Measurements from ENCODE around the gene GNGT2. TPM values are rescaled to one million over a fixed set of nuclear protein-coding genes. Genes with fewer than 3 reads are reported as not detected.

Gene GNGT2
- total RNA-seq, 2 experiments from 2014 or later, result 23.2 to 29.0 TPM

DNA sequence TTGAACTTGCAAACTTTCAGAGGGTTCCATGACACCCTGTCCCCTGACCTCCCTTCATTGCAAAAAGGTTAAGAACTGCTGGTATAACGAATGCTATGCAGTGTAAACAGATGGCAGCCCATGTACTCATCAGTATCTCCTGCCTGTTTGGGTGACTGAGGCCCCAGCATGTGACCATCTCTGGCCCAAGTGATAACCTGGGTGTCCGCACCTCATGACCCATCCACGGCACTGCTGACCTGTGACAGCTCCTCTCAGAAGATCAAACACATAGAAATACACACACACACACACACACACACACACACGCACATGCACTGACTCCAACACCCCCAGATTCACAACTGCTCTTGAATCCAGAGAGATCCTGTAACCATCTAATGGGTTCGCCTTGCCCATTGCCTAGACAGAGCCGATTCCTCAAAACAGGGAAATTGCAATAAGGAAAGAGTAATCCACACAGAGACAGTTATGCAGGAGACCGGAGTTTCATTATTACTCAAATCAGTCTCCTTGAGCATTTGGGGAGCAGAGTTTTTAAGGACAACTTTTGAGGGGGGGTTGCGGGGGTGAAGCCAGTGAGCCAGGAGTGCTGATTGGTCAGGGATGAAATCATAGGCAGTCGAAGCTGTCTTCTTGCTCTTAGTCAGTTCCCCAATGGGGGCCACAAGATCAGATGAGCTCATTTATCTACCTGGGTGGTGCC lies 31.5 kb upstream of the GNGT2 start:
- Mint-ChIP-seq H3K9me3 (no peaks in the 10 kb centered on the region), H3K36me3 (no peaks in the 10 kb centered on the region), H3K4me3 (no peak overlapping the region), H3K27ac (no peak overlapping the region), H3K27me3 (no peaks in the 10 kb centered on the region), H3K4me1 (ENCODE audit: low read depth) (no peaks in the 10 kb centered on the region)
- DNase-seq, result no peak
- ChIA-PET POLR2A (no interaction called here), CTCF (interaction anchor here (1.8 kb wide), 1 partner anchor 62 kb away, joined by 7 read pairs; no protein-coding TSS in a partner anchor)
- intact Hi-C loops (cut with micrococcal nuclease), result no loop called here

GRCh38 chr17:49241040-49241439 lies 30.7 kb upstream of the GNGT2 start:
- Mint-ChIP-seq H3K27ac (no peak overlapping the region), H3K4me3 (no peak overlapping the region), H3K4me1 (ENCODE audit: low read depth) (no peaks in the 10 kb centered on the region), H3K27me3 (no peaks in the 10 kb centered on the region), H3K9me3 (no peaks in the 10 kb centered on the region), H3K36me3 (no peaks in the 10 kb centered on the region)
- ChIA-PET POLR2A (no interaction called here), CTCF (interaction anchor here (1.8 to 2.6 kb wide), 2 partner anchors 14 to 61 kb away, joined by 7 to 22 read pairs; no protein-coding TSS in a partner anchor)
- no peak for DNase-seq
- intact Hi-C loops (cut with micrococcal nuclease), result no loop called here

DNA sequence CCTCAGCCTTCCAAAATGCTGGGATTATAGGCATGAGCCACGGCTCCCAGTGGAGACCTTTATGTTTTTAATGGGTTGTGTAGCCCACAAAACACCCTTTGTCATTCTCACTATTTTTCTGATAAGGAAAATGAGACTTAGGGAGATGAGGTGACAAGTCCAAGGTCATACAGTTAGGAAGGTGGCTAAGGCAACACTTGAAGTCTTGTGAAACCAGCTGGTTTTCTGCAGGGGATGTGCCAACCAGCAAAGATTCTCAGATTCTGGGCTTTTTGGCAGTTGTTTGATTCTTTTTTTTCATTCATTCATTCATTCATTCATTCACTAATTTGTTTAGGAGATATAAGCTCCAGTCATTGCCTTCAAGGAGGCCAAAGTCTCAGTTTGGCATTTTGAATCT lies 30.2 kb upstream of the GNGT2 start:
- CTCF ChIA-PET, result interaction anchor here (1.5 to 2.6 kb wide), 2 partner anchors 13 to 16 kb away, joined by 3 to 22 read pairs; no protein-coding TSS in a partner anchor

GRCh38 chr17:49239963-49240362 lies 29.6 kb upstream of the GNGT2 start:
- no peaks in the 10 kb centered on the region for H3K27me3 Mint-ChIP-seq
- POLR2A ChIA-PET, result no interaction called here

More for the DNA sequence above, 30.2 kb upstream of the GNGT2 start:
- Mint-ChIP-seq H3K27me3 (no peaks in the 10 kb centered on the region), H3K4me3 (no peak overlapping the region), H3K27ac (no peak overlapping the region), H3K4me1 (ENCODE audit: low read depth) (no peaks in the 10 kb centered on the region), H3K36me3 (no peaks in the 10 kb centered on the region), H3K9me3 (no peaks in the 10 kb centered on the region)
- POLR2A ChIA-PET, result no interaction called here
- intact Hi-C loops (cut with micrococcal nuclease), result no loop called here
- DNase-seq, result no peak

GRCh38 chr17:49235896-49236295 lies 25.5 kb upstream of the GNGT2 start:
- ChIA-PET POLR2A (no interaction called here), CTCF (interaction anchor here (0.9 to 2.8 kb wide), 2 partner anchors 9 to 13 kb away, joined by 3 to 8 read pairs; no protein-coding TSS in a partner anchor)
- peaks cover 6% of the 10 kb centered on the region for H3K27me3 Mint-ChIP-seq
- no peaks in the 10 kb centered on the region for H3K36me3 Mint-ChIP-seq
- DNase-seq, result no peak
- H3K4me1 Mint-ChIP-seq (ENCODE audit: low read depth), result peaks cover 3% of the 10 kb centered on the region
- H3K9me3 Mint-ChIP-seq, result no peaks in the 10 kb centered on the region
- intact Hi-C loops (cut with micrococcal nuclease), result no loop called here
- H3K27ac Mint-ChIP-seq, result no peak overlapping the region
- no peak overlapping the region for H3K4me3 Mint-ChIP-seq

More at GRCh38 chr17:49239963-49240362, 29.6 kb upstream of the GNGT2 start:
- CTCF ChIA-PET, result interaction anchor here (1.5 to 2.6 kb wide), 2 partner anchors 13 to 16 kb away, joined by 3 to 22 read pairs; no protein-coding TSS in a partner anchor
- Mint-ChIP-seq H3K27ac (no peak overlapping the region), H3K4me1 (ENCODE audit: low read depth) (no peaks in the 10 kb centered on the region), H3K36me3 (no peaks in the 10 kb centered on the region), H3K9me3 (no peaks in the 10 kb centered on the region), H3K4me3 (no peak overlapping the region)
- intact Hi-C loops (cut with micrococcal nuclease), result no loop called here
- no peak for DNase-seq

DNA sequence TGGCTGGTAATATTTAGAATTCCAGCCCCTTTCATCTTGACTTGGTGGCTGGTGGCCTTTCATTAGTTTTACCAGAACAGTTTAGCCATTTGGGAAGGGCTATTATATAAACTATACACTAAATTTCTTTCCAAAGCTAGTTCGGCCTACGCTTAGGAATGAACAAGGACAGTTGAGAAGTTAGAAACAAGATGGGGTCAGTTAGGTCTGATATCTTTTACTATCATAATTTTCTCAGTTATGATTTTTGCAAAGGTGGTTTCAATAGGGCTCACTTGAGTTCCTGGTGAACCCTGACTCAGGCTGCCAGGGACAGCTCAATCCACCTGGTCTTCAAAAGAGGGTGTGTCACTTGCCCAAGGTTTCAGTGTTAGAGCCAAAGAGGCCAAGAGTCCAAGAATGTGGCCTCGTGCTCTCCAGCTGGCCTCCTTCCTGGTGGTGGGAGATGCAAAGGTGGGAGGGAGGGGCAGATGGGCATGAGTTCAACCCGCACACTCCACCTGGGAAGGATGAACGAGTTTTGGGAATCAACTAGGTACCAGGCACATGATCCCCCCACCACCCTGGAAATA lies 24.2 kb upstream of the GNGT2 start:
- POLR2A ChIA-PET, result no interaction called here
- H3K4me3 Mint-ChIP-seq, result no peak overlapping the region

DNA sequence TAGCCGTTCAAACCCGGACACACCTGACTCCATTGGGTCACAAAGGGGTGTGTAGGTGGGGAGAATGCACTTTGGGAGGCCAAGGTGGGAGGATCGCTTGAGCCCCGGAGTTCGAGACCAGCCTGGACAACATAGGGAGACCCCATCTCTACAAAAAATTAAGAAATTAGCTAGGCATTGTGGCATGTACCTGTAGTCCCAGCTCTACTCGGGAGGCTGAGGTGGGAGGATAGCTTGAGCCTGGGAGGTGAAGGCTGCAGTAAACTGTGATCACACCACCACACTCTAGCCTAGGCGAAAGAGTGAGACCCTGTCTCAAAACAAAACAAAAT lies 21.2 kb upstream of the GNGT2 start:
- intact Hi-C loops (cut with micrococcal nuclease), result no loop called here
- no peak overlapping the region for H3K27ac Mint-ChIP-seq

More for the DNA sequence above, 24.2 kb upstream of the GNGT2 start:
- intact Hi-C loops (cut with micrococcal nuclease), result no loop called here
- Mint-ChIP-seq H3K4me1 (ENCODE audit: low read depth) (peaks cover 6% of the 10 kb centered on the region), H3K27me3 (peaks cover 7% of the 10 kb centered on the region), H3K9me3 (no peaks in the 10 kb centered on the region), H3K27ac (no peak overlapping the region), H3K36me3 (no peaks in the 10 kb centered on the region)
- DNase-seq, result no peak
- CTCF ChIA-PET, result interaction anchor here (1.5 kb wide), 1 partner anchor 55 kb away, joined by 6 read pairs; no protein-coding TSS in a partner anchor

DNA sequence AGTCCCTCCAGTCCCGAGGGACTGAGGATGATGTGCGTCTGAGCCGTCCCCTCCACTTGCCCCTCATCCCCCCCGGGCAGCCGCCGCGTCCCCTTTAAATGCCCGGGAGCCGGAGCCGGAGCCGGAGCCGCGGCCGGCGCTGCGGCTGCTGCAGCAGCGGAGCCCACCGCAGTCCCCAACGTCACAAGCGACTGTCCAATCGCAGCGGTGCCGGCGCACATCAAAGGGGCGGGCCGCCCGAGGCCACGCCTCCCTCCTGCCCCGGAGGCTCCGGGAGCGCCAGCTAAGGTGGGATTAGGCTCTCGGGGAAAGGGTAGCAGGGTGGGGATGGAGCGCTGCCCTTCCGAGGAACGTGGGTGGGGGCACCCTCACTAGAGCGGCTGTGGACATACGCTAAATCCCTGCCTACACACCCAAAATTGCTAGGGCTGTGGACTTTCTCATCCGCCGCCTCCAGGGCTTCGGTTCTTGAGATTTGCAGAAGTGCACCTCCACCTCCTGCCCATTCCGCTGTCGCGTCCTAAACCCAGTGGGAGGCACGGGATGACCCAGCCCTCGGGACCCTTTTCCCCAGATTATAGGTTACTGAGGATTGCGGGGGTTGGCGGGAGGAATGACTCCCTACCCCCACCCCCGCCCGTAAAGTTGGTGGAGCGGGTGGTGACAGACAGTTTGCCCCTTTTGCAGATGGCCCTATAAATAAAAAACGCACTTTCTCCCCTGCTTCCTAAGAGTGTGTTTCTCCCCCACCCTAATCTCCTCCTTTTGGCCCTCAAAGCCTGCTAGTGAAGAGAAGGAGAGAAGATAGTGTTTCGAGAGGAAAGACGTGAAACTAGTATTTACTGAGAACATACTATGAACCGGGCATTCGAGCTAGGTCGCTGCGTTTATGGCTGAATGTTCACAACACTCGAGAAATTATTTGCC lies 20.5 kb upstream of the GNGT2 start, which contains the start of gene PHOSPHO1:
Gene PHOSPHO1 (minus strand): TSS at position 152 of the 927 bp plus-strand sequence. CDS start 4,096 bp downstream, outside the sequence.
- peak; percentile 89 for DNase-seq
- ChIA-PET CTCF (interaction anchor here (0.6 to 8.7 kb wide), 6 partner anchors 10 to 264 kb away, joined by 3 to 187 read pairs (median 4); partner anchors contain the start of gene NGFR), POLR2A (no interaction called here)
- Mint-ChIP-seq H3K27me3 (peaks cover 17% of the 10 kb centered on the region), H3K27ac (no peak within 1 kb of the TSS), H3K4me1 (ENCODE audit: low read depth) (peaks cover 7% of the 10 kb centered on the region), H3K9me3 (no peaks in the 10 kb centered on the region), H3K4me3 (peak within 1 kb of the TSS; percentile 74), H3K36me3 (no peaks in the 10 kb centered on the region)
- intact Hi-C loops (cut with micrococcal nuclease), result no loop called here

More for the DNA sequence above, 21.2 kb upstream of the GNGT2 start:
- CTCF ChIA-PET, result interaction anchor here (0.6 to 8.7 kb wide), 4 partner anchors 28 to 263 kb away, joined by 3 to 187 read pairs (median 4); partner anchors contain the start of gene NGFR
- Mint-ChIP-seq H3K27me3 (peaks cover 17% of the 10 kb centered on the region), H3K4me1 (ENCODE audit: low read depth) (peaks cover 7% of the 10 kb centered on the region), H3K9me3 (no peaks in the 10 kb centered on the region), H3K36me3 (no peaks in the 10 kb centered on the region), H3K4me3 (peak overlapping the region; percentile 74)
- DNase-seq, result no peak
- POLR2A ChIA-PET, result no interaction called here

DNA sequence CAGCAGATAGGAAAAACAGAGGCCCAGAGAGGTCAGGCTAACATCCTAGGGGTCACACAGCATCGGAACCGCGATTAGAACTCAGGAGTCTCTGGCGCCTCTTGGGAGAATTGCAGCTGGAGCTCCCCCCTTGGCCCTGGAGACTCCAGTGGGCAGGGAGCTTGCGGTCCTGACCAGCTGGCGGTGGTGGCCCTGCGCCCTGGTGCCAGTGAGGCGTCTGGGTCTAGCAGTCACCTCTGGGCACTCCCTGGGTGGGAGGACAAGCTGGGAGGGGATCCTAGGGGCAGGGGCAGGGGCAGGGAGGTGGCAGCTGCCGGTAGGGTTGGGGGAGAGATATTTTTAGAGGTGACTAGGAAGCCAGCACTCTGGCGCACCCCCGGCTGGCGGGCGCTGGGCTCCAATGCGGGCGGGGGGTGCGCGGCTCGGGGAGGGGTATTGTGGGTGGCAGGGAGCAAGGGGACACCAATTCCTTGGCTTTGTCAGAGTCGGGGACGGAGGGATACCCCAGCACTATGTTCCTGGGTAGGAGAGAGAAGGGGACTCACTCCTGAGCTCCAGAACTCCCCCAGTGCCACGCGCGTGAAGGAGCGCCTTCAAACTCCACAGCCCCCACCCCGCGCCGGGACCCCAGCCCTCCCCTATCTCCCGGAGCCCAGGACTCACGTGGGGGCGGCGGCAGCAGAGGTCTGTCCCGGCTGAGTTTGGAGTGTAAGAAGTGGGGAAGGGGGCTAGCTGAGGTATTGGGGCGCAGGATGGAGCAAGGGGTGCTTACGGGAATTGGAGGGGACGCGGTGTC lies 19.6 kb upstream of the GNGT2 start:
- Mint-ChIP-seq H3K4me3 (peak overlapping the region; percentile 74), H3K27me3 (peaks cover 24% of the 10 kb centered on the region), H3K36me3 (no peaks in the 10 kb centered on the region), H3K9me3 (no peaks in the 10 kb centered on the region), H3K27ac (no peak overlapping the region), H3K4me1 (ENCODE audit: low read depth) (peaks cover 7% of the 10 kb centered on the region)
- POLR2A ChIA-PET, result interaction anchor here (1.9 kb wide), 1 partner anchor 38 kb away, joined by 6 read pairs; no protein-coding TSS in a partner anchor
- CTCF ChIA-PET, result interaction anchor here (0.5 to 8.7 kb wide), 7 partner anchors 9 to 373 kb away, joined by 3 to 187 read pairs (median 4); no protein-coding TSS in a partner anchor
- no peak for DNase-seq
- intact Hi-C loops (cut with micrococcal nuclease), result no loop called here

DNA sequence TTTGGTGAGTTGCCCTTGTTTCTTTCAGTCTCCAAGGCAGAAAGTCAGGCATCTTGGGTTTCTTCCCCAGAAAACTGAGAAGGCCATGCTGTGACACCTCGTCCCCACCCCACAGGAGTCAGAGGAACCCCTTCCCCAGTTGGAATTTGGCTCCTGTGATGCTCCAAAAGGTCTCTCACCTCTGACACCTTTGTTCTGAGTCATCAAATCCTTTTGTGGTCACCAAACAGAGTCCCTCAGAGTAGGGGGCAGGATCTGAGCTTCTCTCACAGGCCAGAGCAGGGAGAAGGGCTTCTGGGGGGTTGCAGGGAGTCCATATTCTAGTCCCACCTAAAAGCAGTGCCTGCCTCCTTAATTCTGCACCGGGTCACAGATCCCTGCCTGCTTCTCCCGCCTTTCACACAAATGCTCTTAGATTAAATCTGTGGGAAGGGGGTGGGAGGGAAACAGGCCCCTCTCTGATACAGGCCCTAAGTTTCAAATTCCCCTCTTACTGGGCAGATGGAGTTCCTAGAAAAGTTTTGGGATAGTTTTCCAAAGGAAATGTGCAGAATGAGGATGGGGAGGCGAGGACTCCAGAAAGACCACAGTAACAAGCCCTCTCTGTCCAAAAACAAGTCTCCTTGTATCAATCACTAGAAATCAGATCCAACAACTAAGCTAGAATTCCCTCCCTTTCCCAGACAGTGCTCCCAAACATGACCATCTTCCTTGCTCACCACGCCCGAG lies 18.9 kb upstream of the GNGT2 start:
- POLR2A ChIA-PET, result interaction anchor here (1.9 kb wide), 1 partner anchor 37 kb away, joined by 6 read pairs; no protein-coding TSS in a partner anchor
- H3K27ac Mint-ChIP-seq, result no peak overlapping the region
- H3K9me3 Mint-ChIP-seq, result no peaks in the 10 kb centered on the region
- H3K27me3 Mint-ChIP-seq, result peaks cover 27% of the 10 kb centered on the region
- no peaks in the 10 kb centered on the region for H3K36me3 Mint-ChIP-seq
- no peak for DNase-seq
- peak overlapping the region; percentile 21 for H3K4me3 Mint-ChIP-seq
- intact Hi-C loops (cut with micrococcal nuclease), result no loop called here
- CTCF ChIA-PET, result interaction anchor here (0.5 to 8.7 kb wide), 7 partner anchors 13 to 374 kb away, joined by 3 to 187 read pairs (median 4); no protein-coding TSS in a partner anchor
- H3K4me1 Mint-ChIP-seq (ENCODE audit: low read depth), result peaks cover 10% of the 10 kb centered on the region

Data from activated CD4-positive, alpha-beta memory T cell treated with anti-CD3 and anti-CD28 coated beads for 36 hours (primary cell).